HS-27A (cell line): ENCODE data around the gene CNEP1R1.

Experiments used
- DNase-seq: peaks from one replicate; pipeline ENCODE4 v3.0.0-alpha.2; 2012; ENCODE audit warnings: low read depth, missing footprints

Gene CNEP1R1

GRCh38 chr16:50065241-50065623 lies 40.2 kb downstream of the CNEP1R1 start:
- no peak for DNase-seq

- DNase-seq: peak; percentile 83
Observed at GRCh38 chr16:50065624-50066481, 40.8 kb downstream of the CNEP1R1 start, which contains the start of gene HEATR3. TSS of gene HEATR3 (plus strand) at chr16:50065970. CDS start at chr16:50066132, 162 bp downstream.

DNA sequence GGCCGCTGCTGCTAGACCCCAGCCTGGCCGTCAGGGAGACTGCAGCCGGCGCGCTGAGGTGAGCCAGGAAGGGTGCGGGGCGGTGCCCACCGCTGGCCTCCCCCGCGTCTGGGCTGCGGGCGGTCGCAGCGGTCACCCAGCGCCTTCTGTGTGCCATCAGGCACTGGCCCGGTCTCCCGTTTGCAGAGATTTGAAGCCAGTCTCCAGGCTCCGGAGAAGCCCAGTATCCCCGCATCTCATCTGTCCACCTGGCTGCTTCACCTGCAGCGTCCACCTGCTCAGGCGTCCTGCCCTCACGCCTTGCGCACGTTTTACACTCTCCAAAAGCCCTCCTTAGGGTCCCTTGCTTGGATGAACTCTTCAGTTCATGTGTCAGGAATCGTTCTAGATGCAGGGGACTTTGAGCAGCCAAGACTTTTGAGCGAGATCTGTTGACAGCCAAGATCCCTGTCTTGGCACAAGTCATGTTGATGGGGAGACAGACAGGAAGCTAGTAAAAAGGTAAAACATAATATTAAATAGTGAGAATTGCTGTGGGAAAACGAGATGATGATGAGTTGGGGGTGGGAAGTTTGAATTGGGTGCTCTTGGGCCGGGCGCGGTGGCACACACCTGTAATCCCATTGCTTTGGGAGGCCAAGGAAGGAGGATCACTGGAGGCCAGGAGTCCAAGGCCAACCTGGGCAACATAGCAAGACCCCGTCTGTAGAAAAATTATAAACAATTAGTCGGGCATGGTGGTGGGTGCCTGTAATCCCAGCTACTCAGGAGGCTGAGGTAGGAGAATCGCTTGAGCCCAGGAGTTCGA lies 41.7 kb downstream of the CNEP1R1 start:
- no peak for DNase-seq

GRCh38 chr16:50067290-50067853 lies 42.3 kb downstream of the CNEP1R1 start:
- DNase-seq: no peak

DNA sequence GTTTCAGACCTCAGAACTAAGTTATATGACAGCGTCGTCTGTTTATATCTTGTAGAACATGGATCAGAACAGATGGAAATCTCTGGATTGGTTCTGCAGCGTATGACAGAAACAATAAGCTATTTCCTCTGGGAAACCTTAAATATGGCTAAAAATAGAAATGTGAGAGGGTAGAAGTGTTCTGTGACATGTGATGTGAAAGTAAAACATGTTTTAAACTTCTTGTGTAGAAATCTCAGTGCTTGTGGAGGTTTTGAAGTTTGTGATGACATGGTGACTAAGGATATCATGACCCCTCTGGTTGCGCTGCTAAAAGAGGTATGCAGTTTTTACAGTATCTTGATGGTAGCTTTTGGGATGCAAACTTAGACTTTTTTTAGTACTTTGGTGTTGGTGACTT lies 43.5 kb downstream of the CNEP1R1 start:
- DNase-seq: no peak

DNA sequence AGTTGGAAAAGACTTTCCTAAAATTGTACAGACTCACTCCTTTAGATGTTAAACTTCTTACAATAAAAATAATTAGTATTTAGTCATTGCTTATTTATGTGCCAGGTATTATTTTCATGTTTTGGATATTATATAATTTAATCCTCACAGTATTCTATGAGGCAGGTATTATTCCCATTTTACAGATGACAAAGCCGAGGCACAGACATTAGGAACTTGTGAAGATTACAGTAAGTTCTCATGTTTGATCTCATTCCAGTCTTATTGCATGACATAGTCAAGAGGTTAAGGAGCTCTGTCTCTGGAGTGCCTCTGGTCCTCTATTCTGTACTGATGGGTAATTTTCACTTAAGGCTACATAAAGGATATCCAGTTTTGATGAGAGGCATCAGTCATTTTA lies 44.0 kb downstream of the CNEP1R1 start:
- no peak for DNase-seq

- DNase-seq: no peak
Observed at GRCh38 chr16:50071075-50071671, 46.1 kb downstream of the CNEP1R1 start.

- no peak for DNase-seq
Observed at GRCh38 chr16:50072730-50073129, 47.7 kb downstream of the CNEP1R1 start.

DNA sequence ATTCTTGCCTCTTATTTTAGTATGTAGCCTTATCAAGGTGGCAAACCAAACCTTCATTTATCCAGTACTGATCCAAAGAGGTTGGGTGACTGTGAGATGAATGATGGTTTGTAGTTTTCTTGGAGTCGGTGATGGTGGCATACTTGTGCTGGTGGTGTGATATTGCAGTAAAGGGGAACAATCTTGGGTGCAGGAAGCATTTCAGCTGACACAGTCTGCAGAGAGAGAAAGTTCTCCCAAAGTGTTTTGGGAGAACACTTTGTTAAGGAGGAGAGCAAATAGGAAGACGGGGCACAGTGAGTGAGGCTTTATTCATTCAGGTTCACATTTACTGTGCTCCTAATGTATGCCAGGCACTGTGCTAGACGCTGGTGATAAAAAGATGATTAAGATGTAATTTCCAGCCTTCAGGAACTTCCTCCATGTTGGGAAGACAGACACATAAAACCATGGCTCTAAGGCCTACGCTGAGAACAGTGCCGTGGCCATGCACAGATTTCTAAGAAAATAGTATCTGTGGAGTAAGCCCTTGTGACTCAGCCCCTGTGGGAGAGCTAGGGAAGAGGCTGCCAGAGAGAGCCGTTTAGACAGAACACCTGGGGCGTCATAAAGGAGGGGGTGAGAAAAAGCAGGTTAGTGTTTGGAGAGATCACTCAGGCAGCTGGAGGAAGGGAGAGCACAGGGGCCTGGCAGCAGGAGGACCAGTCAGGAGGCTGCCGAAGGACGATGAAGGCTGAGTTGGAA lies 54.5 kb downstream of the CNEP1R1 start:
- DNase-seq: no peak

DNA sequence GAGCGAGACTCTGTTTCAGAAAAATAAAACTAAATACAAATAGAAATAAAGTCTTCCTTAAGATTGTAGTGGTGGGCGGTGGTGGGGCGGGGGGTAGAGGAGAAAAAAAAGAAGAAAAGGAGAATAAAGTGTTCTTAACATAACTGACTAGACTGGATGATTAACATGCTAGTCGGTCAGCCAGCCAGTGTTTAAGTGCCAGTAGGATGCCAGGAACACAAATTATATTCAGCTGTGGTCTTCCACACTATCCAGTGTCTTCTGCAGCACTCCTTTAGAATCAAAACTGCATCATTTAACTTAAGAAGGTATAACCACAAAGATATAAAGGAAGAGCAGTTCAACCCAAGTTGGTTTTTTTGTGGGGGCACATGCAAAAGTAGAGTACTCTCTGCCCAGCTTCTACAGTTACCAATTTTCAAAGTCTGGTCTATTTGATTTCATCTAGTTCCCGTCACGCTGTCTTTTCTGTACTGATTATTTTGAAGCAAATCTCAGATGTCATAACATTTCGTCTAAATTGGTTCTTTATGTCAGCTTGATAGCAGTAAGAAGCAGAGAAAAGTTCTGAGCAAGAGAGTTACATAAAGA lies 56.5 kb downstream of the CNEP1R1 start:
- DNase-seq: no peak

DNA sequence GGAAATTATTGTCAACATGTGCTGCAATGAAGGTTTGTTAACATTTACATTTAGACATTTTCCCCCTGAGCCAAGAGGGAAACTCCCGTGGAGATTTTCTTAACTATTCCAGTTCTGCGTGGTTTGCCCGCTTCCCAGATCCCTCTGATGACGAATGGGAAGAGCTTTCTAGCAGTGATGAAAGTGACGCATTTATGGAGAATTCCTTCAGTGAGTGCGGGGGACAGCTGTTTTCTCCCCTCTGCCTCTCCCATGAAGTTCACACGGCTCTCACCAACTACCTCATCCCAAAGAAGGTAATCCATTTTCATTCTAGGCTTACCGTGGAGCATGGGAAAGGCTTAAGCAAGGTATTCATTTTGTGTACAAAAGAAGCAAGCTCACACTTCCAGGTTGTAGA lies 59.0 kb downstream of the CNEP1R1 start:
- no peak for DNase-seq

DNA sequence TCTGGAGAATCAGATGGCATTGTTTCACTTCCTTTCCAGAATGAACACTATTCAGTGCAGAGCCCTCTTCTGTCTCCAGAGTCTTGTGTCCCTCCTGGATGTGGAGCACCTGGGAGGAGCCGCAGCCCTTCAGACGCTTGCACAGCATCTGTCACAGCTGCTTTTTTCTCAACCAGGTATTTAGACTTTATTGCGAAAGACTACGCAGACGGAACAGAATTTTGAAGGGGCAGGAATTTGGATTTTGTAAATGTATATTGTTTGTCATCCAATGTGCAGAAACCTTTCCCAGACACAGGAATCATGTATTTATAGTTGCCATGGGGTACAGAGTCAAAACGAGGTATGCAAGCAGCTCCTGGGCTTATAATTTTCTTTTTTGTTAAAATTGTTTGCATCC lies 61.2 kb downstream of the CNEP1R1 start:
- no peak for DNase-seq
